Measurements from ENCODE around the gene PABPN1. TPM values are rescaled to one million over a fixed set of nuclear protein-coding genes. Genes with fewer than 3 reads are reported as not detected.

Gene PABPN1
- total and polyA plus RNA-seq, 2 of the 13 experiments (the other 11 are each of a cell fraction or from before 2014, with no cell fraction given) = 233 to 524 TPM

- TF ChIP-seq ZNF142 (CRISPR knock-in tag; IDR thresholded peaks at IDR 0.05) = no peak
- TF ChIP-seq HINFP (CRISPR knock-in tag; IDR thresholded peaks at IDR 0.05; ENCODE audit: low read depth) = no peak
- 0 out of 2 replicates have a peak, but pooled peaks have one; percentile 35 for TF ChIP-seq ZNF276 (CRISPR knock-in tag; IDR thresholded peaks at IDR 0.05; ENCODE audit: low read depth)
- TF ChIP-seq ZNF597 (CRISPR knock-in tag; IDR thresholded peaks at IDR 0.05) = no peak
- TF ChIP-seq ZBTB34 (CRISPR knock-in tag; IDR thresholded peaks at IDR 0.05) = no peak
- peak; percentile 77 for TF ChIP-seq AGO2 (optimal IDR thresholded peaks at IDR 0.05; ENCODE audit: low read depth, low read length)
- TF ChIP-seq ZNF274 (CRISPR knock-in tag; IDR thresholded peaks at IDR 0.05) = 0 out of 2 replicates have a peak, but pooled peaks have one; percentile 23
- no peak for TF ChIP-seq ONECUT2 (CRISPR knock-in tag; IDR thresholded peaks at IDR 0.05)
- TF ChIP-seq ZMAT5 (CRISPR knock-in tag; IDR thresholded peaks at IDR 0.05; ENCODE audit: borderline replicate concordance, low read depth) = no peak
- TF ChIP-seq RBFOX2 (IDR thresholded peaks at IDR 0.05; ENCODE audit: low read depth, low read length) = peak; percentile 58; the same call in 1 of the 2 replicates
- peak in 1 of 2 experiments; percentile 42; a peak in 1 of 4 replicates for TF ChIP-seq POLR2A (IDR thresholded peaks at IDR 0.05; ENCODE audit: insufficient read depth in 1 of 2, low read depth in 2 of 2, low read length in 2 of 2)
- TF ChIP-seq ZNF605 (CRISPR knock-in tag; IDR thresholded peaks at IDR 0.05) = no peak
- no peak for TF ChIP-seq DBP (CRISPR knock-in tag; IDR thresholded peaks at IDR 0.05; ENCODE audit: not compliant biosample characterization)
- no peak for TF ChIP-seq HOXD1 (CRISPR knock-in tag; IDR thresholded peaks at IDR 0.05)
- peak; percentile 58 for TF ChIP-seq PHF5A (CRISPR knock-in tag; IDR thresholded peaks at IDR 0.05; ENCODE audit: low read depth, unreplicated experiment)
These were observed 2.7 kb downstream of the PABPN1 start (continued) for GRCh38 chr14:23323838-23324454.
